ENCODE results near the gene BBS2.
"Not testable (repeated sequence)": the region's sequence is repeated elsewhere in the genome, so short reads cannot be mapped to it uniquely, and the experiment has no call there.

The BBS2 gene

GRCh38 chr16:56488868-56489267, 31.0 kb downstream of the BBS2 start:
- H3K27me3 ChIP-seq (ENCODE audit: insufficient read depth, low read length); H3K27ac ChIP-seq (ENCODE audit: low read length); H3K4me1 ChIP-seq (ENCODE audit: insufficient read depth, low read length); H3K4me3 ChIP-seq (ENCODE audit: low read length); H3K36me3 ChIP-seq (ENCODE audit: insufficient read depth, low read depth, low read length); H3K9ac ChIP-seq (ENCODE audit: low read depth, low read length); H3K9me3 ChIP-seq (ENCODE audit: insufficient read depth, low read depth, low read length): not testable (repeated sequence)

- H3K9ac ChIP-seq (ENCODE audit: low read depth, low read length) = no peak overlapping the region
- H3K27ac ChIP-seq (ENCODE audit: low read length) = no peak overlapping the region
- H3K36me3 ChIP-seq (ENCODE audit: insufficient read depth, low read depth, low read length) = no peaks in the 10 kb centered on the region
Measured at GRCh38 chr16:56488035-56488434, 31.8 kb downstream of the BBS2 start.

GRCh38 chr16:56483394-56483793, 36.4 kb downstream of the BBS2 start:
- Histone ChIP-seq H3K27me3 (ENCODE audit: insufficient read depth, low read length) (no peaks in the 10 kb centered on the region), H3K9ac (ENCODE audit: low read depth, low read length) (no peak overlapping the region), H3K4me3 (ENCODE audit: low read length) (no peak overlapping the region), H3K9me3 (ENCODE audit: insufficient read depth, low read depth, low read length) (no peaks in the 10 kb centered on the region), H3K36me3 (ENCODE audit: insufficient read depth, low read depth, low read length) (peaks cover 13% of the 10 kb centered on the region), H3K4me1 (ENCODE audit: insufficient read depth, low read length) (no peaks in the 10 kb centered on the region), H3K27ac (ENCODE audit: low read length) (no peak overlapping the region)

More at GRCh38 chr16:56488035-56488434, 31.8 kb downstream of the BBS2 start:
- Histone ChIP-seq H3K27me3 (ENCODE audit: insufficient read depth, low read length) (no peaks in the 10 kb centered on the region), H3K4me1 (ENCODE audit: insufficient read depth, low read length) (no peaks in the 10 kb centered on the region), H3K9me3 (ENCODE audit: insufficient read depth, low read depth, low read length) (no peaks in the 10 kb centered on the region), H3K4me3 (ENCODE audit: low read length) (no peak overlapping the region)

- H3K9ac ChIP-seq (ENCODE audit: low read depth, low read length) = no peak overlapping the region
- no peaks in the 10 kb centered on the region for H3K9me3 ChIP-seq (ENCODE audit: insufficient read depth, low read depth, low read length)
- no peaks in the 10 kb centered on the region for H3K4me1 ChIP-seq (ENCODE audit: insufficient read depth, low read length)
- no peak overlapping the region for H3K4me3 ChIP-seq (ENCODE audit: low read length)
- H3K36me3 ChIP-seq (ENCODE audit: insufficient read depth, low read depth, low read length) = peaks cover 17% of the 10 kb centered on the region
- no peak overlapping the region for H3K27ac ChIP-seq (ENCODE audit: low read length)
- no peaks in the 10 kb centered on the region for H3K27me3 ChIP-seq (ENCODE audit: insufficient read depth, low read length)
Measured at GRCh38 chr16:56482683-56483236, 37.1 kb downstream of the BBS2 start.

- H3K4me1 ChIP-seq (ENCODE audit: insufficient read depth, low read length) = no peaks in the 10 kb centered on the region
- H3K27me3 ChIP-seq (ENCODE audit: insufficient read depth, low read length) = no peaks in the 10 kb centered on the region
- H3K9me3 ChIP-seq (ENCODE audit: insufficient read depth, low read depth, low read length) = no peaks in the 10 kb centered on the region
- no peak overlapping the region for H3K27ac ChIP-seq (ENCODE audit: low read length)
- H3K9ac ChIP-seq (ENCODE audit: low read depth, low read length) = no peak overlapping the region
- H3K36me3 ChIP-seq (ENCODE audit: insufficient read depth, low read depth, low read length) = peaks cover 29% of the 10 kb centered on the region
- H3K4me3 ChIP-seq (ENCODE audit: low read length) = no peak overlapping the region
Measured at GRCh38 chr16:56481468-56482122, 38.2 kb downstream of the BBS2 start.

- Histone ChIP-seq H3K4me1 (ENCODE audit: insufficient read depth, low read length) (no peaks in the 10 kb centered on the region), H3K4me3 (ENCODE audit: low read length) (no peak overlapping the region), H3K27ac (ENCODE audit: low read length) (no peak overlapping the region), H3K36me3 (ENCODE audit: insufficient read depth, low read depth, low read length) (peaks cover 36% of the 10 kb centered on the region), H3K9me3 (ENCODE audit: insufficient read depth, low read depth, low read length) (no peaks in the 10 kb centered on the region), H3K9ac (ENCODE audit: low read depth, low read length) (no peak overlapping the region), H3K27me3 (ENCODE audit: insufficient read depth, low read length) (no peaks in the 10 kb centered on the region)
Measured at GRCh38 chr16:56480776-56481467, 38.9 kb downstream of the BBS2 start.

GRCh38 chr16:56479469-56479868, 40.4 kb downstream of the BBS2 start:
- Histone ChIP-seq H3K4me1 (ENCODE audit: insufficient read depth, low read length) (peaks cover 4% of the 10 kb centered on the region; the same call in 1 of the 2 replicates), H3K27ac (ENCODE audit: low read length) (no peak overlapping the region), H3K27me3 (ENCODE audit: insufficient read depth, low read length) (no peaks in the 10 kb centered on the region), H3K9ac (ENCODE audit: low read depth, low read length) (no peak overlapping the region), H3K4me3 (ENCODE audit: low read length) (no peak overlapping the region), H3K36me3 (ENCODE audit: insufficient read depth, low read depth, low read length) (peaks cover 50% of the 10 kb centered on the region), H3K9me3 (ENCODE audit: insufficient read depth, low read depth, low read length) (no peaks in the 10 kb centered on the region)

GRCh38 chr16:56478281-56479049, 41.4 kb downstream of the BBS2 start:
- Histone ChIP-seq H3K36me3 (ENCODE audit: insufficient read depth, low read depth, low read length) (peaks cover 60% of the 10 kb centered on the region), H3K27ac (ENCODE audit: low read length) (no peak overlapping the region), H3K27me3 (ENCODE audit: insufficient read depth, low read length) (no peaks in the 10 kb centered on the region), H3K4me1 (ENCODE audit: insufficient read depth, low read length) (peaks cover 4% of the 10 kb centered on the region; the same call in 1 of the 2 replicates), H3K9ac (ENCODE audit: low read depth, low read length) (no peak overlapping the region), H3K9me3 (ENCODE audit: insufficient read depth, low read depth, low read length) (no peaks in the 10 kb centered on the region), H3K4me3 (ENCODE audit: low read length) (no peak overlapping the region)

GRCh38 chr16:56477096-56477878, 42.5 kb downstream of the BBS2 start:
- no peak overlapping the region for H3K27ac ChIP-seq (ENCODE audit: low read length)
- peaks cover 4% of the 10 kb centered on the region; the same call in 1 of the 2 replicates for H3K4me1 ChIP-seq (ENCODE audit: insufficient read depth, low read length)
- no peak overlapping the region for H3K9ac ChIP-seq (ENCODE audit: low read depth, low read length)
- H3K4me3 ChIP-seq (ENCODE audit: low read length) = no peak overlapping the region
- no peaks in the 10 kb centered on the region for H3K9me3 ChIP-seq (ENCODE audit: insufficient read depth, low read depth, low read length)
- peaks cover 72% of the 10 kb centered on the region for H3K36me3 ChIP-seq (ENCODE audit: insufficient read depth, low read depth, low read length)
- H3K27me3 ChIP-seq (ENCODE audit: insufficient read depth, low read length) = no peaks in the 10 kb centered on the region

GRCh38 chr16:56475201-56475600, 44.6 kb downstream of the BBS2 start:
- Histone ChIP-seq H3K4me1 (ENCODE audit: insufficient read depth, low read length) (peaks cover 4% of the 10 kb centered on the region; the same call in 1 of the 2 replicates), H3K36me3 (ENCODE audit: insufficient read depth, low read depth, low read length) (peaks cover 93% of the 10 kb centered on the region), H3K4me3 (ENCODE audit: low read length) (no peak overlapping the region), H3K9me3 (ENCODE audit: insufficient read depth, low read depth, low read length) (no peaks in the 10 kb centered on the region), H3K27ac (ENCODE audit: low read length) (no peak overlapping the region), H3K9ac (ENCODE audit: low read depth, low read length) (no peak overlapping the region), H3K27me3 (ENCODE audit: insufficient read depth, low read length) (no peaks in the 10 kb centered on the region)

- Histone ChIP-seq H3K4me3 (ENCODE audit: low read length) (no peak overlapping the region), H3K27ac (ENCODE audit: low read length) (no peak overlapping the region), H3K9me3 (ENCODE audit: insufficient read depth, low read depth, low read length) (no peaks in the 10 kb centered on the region), H3K36me3 (ENCODE audit: insufficient read depth, low read depth, low read length) (peaks cover 99% of the 10 kb centered on the region), H3K4me1 (ENCODE audit: insufficient read depth, low read length) (peaks cover 4% of the 10 kb centered on the region; the same call in 1 of the 2 replicates), H3K9ac (ENCODE audit: low read depth, low read length) (no peak overlapping the region), H3K27me3 (ENCODE audit: insufficient read depth, low read length) (no peaks in the 10 kb centered on the region)
Measured at GRCh38 chr16:56470666-56471065, 49.2 kb downstream of the BBS2 start.

Measured in iPS-20b (cell line).